ENCODE measurements around the gene SLC28A2.
"Not testable (repeated sequence)": the region's sequence is repeated elsewhere in the genome, so short reads cannot be mapped to it uniquely, and the experiment has no call there.

Gene SLC28A2, protein sequence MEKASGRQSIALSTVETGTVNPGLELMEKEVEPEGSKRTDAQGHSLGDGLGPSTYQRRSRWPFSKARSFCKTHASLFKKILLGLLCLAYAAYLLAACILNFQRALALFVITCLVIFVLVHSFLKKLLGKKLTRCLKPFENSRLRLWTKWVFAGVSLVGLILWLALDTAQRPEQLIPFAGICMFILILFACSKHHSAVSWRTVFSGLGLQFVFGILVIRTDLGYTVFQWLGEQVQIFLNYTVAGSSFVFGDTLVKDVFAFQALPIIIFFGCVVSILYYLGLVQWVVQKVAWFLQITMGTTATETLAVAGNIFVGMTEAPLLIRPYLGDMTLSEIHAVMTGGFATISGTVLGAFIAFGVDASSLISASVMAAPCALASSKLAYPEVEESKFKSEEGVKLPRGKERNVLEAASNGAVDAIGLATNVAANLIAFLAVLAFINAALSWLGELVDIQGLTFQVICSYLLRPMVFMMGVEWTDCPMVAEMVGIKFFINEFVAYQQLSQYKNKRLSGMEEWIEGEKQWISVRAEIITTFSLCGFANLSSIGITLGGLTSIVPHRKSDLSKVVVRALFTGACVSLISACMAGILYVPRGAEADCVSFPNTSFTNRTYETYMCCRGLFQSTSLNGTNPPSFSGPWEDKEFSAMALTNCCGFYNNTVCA

DNA sequence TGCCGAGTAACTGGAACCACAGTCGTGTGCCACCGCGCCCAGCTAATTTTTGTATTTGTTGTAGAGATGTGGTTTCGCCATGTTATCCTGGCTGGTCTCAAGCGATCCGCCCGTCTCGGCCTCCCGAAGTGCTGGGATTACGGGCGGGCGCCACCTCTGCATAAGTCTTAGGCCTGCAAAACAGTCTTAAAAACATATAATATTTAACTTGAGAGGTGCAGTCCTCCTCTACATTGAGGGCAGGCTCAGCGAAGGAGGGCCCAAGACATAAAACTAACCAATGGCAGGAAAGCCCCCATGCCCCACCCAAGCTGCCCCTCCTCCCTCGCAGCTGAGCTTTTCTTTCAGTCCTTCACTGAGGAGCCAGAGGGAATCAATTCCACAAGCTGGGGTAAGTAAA lies at the start of gene SLC28A2:
Gene SLC28A2, plus strand, starts transcription at position 347 of the 400 bp plus-strand sequence. CDS start 982 bp downstream, outside the sequence.
- FAIRE-seq = no peak

DNA sequence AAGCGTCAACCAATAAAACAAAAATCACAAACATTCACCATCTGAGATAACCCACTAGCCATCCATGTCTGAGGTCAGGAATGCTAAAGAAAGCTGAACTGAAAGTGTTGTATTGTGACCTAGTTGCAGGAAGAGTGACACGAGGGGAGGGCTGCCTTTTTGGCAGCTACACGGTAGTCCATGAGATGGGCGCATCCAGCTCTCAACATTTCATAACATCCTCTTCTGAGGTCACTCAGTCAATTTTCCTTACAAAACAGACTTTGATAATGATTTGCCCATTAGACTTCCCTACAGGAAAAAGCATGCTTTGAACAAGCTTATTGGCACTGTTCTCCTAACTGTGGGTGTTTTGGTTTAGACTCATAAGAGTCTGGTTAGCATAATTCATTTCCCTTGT lies 48.9 kb upstream of the SLC28A2 start:
- no peak for FAIRE-seq

DNA sequence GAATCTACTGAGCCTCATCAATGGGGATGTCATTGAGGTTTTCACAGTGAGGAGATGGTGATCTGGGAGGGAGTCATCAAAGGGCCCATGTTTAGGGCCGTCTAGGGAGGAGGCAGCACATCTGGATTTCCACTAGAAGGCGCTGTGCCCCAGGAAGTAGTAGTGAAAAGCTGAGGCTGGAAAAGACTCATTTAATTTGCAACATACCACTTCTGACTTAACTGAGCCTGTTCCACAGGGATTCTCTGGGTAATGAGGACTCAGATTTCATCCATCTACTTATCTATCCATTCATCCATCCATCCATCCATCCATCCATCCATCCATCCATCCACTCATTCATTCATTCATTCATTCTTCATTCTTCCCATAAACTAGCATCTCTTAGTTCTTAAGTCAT lies 46.8 kb upstream of the SLC28A2 start:
- FAIRE-seq = no peak

DNA sequence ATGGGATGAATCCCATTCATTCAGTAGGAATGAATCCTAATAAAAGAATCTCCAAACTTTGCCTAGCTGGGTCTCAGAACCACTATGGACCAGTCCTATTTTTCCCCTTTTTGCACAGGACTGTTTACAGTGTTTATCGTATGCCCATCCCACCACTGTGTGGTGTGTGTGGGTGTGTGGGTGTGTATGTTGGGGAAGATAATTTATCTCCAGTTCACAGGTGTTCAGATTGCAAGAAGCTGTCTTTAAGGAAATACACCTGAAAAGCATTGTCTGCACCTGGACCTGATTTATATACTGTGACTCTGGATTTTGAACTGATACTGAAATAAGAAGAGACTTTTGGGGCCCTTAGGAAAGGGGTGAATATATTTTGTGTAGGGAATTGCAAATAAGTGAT lies 39.5 kb upstream of the SLC28A2 start:
- FAIRE-seq = no peak

DNA sequence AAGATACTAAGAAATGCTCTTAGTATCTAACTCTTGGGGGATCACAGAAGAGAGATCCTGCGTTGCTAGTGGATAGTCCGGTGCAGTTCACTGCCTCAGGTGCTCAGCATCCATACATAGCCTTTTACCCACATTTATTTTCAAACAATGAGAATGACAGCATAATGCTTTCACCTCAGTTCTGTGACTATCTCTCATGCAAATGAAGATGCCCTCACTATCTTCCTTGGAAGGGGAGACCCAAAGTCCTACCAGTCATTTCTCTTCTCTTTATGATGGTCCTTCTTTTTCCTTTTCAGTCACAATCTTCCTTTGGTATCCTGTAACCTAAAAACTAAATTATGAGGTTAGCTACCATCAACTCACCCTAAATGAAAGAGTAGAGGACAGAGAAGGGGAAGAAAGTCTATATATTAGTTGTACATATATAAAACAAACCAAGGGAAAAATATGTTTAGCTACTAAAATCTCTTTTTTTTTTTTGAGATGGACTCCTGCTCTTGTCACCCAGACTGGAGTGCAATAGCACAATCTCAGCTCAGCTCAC lies 30.9 kb upstream of the SLC28A2 start:
- FAIRE-seq = no peak

DNA sequence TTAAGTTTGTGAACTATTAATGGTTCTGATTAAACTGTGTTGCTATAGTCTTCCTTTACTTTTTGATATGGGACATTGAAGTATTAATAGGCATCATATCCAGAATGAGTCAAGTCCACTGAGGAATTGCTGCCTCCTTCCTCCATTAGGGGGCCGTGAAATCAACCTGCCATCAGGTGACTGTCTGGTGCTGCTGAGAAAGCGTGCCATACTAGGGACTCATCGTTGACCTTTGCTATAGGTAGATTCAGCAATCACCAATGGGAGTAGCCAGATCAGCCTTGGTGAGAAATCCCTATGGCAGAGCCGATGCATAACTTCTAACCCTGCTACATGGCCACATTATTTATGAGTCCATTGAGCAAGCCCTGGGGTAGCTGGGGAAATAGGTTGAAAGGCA lies 30.1 kb upstream of the SLC28A2 start:
- no peak for FAIRE-seq

DNA sequence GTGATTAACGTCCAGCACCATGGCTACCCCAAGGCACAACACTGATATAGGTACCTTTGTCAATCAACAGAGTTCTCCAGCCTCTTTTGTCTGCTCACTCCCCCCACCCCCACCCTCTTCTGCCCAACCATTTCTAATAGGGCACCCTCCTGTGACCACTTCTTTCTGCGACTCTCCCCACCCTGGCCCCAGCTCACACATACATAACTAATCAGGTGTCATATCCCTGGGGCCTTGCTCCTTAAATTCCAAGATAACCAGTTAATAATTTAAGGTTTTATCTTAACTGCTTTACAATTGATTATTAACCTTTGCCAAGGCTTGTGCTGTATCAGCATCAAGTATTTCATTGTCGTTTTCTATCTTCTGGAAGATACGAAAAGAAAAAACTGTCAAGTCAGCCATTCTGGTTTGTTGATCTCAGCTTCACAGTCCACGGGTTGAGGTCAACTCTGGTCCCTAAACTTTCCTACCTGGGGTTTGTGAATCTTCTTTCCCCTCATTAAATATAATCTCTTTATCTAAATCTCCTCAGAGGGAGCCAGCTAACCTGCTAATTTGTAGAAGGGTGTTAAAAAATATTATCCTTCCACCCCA lies 27.3 kb upstream of the SLC28A2 start:
- no peak for FAIRE-seq

DNA sequence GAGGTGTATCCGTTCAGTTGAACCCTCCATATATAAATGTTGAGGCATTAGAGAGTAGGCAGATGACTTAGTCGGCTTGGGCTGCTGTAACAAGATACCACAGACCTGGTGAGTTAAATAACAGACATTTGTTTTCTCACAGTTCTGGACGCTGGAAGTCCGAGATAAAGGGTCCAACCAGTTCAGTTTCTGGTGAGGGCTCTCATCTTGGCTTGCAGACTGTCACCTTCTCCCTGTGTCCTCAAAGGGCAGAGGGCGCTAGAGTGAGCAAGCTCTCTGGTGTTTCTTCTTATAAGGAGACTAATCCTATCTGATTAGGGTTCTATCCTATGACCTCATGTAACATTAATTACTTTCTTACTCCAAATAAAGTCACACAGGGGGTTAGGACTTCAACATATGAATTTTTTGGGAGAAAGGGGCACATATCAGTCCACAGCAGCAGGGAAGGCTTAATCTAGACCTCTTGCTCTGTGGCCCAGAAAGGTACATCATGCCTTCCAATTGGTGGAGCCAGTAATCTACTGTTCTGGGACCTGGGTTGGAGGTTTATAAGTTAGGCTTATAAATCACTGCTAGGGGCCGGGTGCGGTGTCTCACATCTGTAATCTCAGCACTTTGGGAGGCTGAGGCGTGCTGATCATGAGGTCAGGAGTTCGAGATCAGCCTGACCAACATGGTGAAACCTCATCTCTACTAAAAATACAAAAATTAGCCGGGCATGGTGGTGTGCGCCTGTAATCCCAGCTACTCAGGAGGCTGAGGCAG lies 26.3 kb upstream of the SLC28A2 start:
- FAIRE-seq = no peak

DNA sequence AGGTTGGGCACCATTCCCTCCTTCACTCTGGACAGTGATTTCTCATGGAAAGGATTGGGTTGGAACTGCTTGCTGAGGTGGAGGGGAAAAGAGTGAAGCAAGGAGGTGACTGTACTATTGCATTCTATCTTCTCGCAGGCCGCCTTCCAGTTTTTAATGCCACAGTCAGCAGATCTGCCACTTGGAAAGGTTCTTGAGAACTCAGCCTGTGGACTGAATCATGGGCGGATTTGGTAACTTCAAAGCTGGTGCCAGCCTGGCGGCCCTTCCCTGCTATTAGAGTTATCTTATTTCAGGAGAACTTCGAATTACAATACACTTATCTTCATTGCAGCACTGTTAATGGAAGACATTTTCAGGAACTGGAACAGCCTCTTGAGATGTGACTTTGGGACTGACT lies 23.1 kb upstream of the SLC28A2 start:
- no peak for FAIRE-seq

DNA sequence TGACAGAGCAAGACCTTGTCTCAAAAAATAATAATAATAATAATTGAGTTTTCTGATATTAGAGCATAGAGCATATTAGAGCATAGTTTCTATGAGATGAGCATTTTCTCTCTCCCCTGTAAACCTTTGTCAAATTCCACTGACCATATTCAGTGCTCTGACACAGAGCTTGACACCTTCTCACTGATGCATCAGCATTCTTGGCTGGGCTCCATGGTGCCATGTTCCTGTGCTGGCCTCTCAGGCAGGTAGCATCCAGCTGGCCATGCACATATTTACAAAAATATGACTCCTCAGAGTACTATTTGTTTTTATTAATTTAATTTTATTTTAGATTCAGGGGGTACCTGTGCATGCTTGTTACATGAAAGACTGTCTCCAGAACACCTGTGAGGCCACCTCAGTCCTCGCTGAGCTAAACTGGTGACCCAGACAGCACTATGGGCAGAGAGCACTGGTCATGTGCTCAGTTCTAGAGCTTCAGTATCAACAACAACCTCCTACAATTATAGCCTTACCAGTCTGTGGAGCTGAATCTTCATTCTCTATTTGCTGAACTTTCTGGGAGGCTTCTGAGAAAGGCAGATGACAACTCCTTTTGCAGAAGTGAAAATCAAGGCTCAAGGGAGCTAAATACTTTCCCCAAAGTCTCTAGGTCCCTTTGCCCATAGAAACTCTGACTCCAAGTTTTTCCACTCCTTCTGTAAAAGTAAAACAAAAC lies 21.6 kb upstream of the SLC28A2 start:
- no peak for FAIRE-seq

DNA sequence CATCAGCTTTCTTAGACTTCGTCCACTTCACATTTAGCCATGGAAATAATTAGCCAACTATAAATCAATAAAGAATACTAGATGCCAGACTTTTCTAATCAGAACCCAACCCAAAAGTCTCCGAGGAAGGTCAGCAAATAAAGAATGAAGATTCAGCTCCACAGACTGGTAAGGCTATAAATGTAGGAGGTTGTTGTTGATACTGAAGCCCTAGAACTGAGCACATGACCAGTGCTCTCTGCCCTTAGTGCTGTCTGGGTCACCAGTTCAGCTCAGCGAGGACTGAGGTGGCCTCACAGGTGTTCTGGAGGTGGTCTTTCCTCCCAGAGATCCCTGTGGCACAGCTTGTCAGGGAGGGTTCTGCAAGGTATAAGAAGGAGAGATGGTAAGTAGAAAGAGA lies 20.9 kb upstream of the SLC28A2 start:
- FAIRE-seq = no peak

DNA sequence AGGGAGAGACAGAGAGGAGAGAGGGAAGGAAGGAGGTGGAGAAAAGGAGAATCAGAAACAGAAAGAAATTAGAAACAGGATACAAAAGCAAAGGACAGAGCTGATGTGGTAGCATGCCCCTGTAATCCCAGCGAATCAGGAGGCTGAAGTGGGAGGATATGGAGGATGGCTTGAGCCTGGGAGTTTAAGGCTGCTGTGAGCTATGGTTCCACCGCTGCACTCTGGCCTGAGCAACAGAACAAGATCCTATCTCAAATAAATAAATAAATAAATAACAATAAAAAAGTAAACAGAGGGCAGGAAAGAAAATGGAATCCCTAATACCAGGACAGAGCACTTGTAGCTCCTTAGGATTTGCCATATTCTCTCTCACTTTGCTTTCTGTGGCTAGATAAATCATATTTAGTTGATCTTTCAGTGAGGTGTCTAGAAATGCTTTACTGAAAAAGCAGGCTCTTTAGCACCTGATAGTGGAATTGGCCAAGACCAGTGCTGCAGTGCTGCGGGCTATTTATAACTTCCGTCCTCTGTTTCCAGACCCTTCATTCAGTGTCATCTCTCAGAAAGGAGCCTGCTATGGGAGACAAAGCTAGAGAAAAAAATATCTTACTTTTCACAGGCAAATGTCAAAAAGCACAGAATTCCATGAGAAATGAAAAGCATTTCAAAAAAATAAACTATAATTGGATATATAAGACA lies 20.0 kb upstream of the SLC28A2 start:
- no peak for FAIRE-seq

DNA sequence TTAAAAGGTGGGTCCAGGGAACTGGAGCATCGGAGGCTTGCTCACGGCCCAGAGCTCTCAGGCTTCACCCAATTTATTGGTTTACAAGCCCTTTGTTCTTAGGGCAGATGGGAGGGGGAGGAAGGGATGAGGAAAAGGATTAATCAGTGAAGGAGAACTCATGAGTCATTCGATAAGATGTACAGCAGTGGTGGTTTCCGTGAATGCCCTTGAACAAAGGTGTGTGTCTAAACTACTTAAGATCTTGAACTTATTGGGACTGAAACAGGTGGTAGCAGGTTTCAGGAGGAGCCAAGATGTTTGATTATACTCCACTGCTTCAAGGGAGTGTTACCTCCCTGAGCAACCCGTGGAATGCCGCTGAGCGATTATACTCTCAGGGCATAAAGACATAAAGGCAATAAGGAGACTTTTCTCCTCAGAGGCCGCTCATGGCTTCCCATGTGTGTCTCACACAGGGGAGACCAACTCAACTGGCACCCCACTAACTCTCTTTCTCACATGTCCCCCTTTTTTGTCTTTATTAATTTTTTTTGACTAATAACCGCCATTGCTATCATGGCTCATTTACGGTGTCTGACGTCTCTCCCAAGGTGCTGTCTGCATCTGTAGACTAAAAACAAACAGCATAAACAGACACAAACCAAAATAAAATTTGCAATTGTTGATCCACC lies 17.3 kb upstream of the SLC28A2 start:
- no peak for FAIRE-seq

DNA sequence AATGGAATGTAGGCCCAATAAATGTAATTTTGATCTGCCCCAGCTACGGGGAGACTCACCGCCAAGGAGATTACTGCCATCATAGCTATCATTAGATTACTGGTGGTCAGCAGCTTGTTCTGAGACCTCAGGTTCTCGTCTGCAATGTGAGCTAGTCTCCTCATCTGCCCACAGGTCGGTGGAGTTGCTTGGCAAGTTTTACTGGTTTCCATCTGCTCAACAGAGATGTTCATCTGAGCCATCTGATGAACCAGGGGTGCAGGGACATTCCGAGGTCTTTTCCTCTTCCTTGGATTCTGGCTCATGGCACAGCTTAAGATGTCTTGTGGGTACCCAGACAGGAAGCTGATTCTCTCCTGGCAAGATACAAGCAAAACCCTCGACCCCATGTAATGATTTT lies 15.2 kb upstream of the SLC28A2 start:
- not testable (repeated sequence) for FAIRE-seq

DNA sequence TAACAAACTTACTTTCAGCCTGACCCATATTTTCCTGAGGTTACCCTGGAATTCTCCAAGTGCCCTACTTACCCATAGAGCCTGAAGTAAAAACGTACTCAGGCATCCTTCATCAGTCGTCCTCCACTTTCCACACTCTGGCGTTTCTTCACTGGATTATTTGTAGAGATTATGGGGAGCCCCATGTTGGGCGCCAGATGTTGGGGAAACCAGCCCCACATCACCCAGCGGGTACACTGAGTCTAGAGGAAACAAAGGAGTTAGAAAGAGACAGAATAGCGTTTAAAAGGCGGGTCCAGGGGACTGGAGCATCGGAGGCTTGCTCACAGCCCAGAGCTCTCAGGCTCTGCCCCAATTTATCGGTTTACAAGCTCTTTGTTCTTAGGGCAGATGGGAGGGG lies 9.7 kb upstream of the SLC28A2 start:
- no peak for FAIRE-seq

DNA sequence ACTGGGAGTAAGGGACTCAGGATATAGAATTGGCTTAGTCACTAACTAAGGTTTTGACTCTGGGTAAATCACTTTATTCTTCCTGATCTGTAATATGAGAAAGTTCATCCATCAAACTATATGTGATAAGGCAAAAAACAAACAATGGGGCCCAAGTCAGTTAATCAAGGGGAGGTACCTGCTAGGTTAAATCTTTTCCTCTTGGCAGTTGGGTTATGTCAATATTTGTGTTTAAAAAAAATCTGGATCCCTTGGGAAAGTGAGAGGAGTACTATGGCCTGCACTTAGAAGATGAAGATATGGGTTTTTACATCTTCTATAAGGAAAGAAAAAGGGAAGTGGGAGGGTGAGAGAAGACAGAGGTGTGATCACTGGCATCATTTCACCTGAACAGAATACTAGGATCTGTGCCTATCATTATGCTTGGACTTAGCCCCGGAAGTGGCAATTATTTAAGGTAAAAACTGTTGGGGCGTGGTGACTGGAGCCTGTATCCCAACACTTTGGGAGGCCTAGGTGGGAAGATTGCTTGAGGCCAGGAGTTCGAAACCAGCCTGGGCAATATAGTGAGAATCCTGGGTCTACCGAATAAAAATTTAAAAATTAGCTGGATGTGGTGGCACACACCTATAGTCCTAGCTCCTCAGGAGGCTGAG lies 2.8 kb upstream of the SLC28A2 start:
- no peak for FAIRE-seq

DNA sequence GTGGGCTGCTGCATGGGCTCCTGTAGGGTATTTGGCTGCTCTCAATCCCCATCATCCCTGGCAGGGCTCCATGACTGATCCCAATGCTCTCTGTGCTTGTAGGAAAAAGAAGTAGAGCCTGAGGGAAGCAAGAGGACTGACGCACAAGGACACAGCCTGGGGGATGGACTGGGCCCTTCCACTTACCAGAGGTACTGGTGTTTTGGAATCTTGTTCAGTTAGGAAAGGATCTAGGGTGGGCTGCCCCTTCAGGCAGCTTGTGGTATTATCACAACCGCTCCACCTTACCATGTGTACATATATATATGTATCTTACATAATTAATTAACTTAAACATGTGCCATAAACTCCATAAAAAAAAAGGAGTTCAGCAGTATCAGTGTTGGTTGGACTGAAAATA lies 1.3 kb downstream of the SLC28A2 start:
- no peak for FAIRE-seq

DNA sequence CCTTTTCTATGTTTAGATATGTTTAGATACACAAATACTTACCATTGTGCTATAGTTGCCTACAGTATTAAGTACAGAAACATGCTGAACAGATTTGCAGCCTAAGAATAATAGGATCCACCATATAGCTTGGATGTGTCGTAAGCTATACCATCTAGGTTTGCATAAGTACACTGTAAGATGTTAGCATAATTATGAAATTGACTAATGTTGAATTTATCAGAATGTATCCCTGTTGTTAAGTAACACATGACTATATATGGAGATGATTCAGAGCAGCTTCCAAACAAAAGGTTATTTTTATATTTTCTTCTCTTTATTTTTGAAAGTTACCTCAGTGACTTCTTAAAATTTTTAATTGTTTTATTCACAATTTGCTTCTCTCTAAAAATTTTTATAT lies 2.4 kb downstream of the SLC28A2 start:
- no peak for FAIRE-seq

DNA sequence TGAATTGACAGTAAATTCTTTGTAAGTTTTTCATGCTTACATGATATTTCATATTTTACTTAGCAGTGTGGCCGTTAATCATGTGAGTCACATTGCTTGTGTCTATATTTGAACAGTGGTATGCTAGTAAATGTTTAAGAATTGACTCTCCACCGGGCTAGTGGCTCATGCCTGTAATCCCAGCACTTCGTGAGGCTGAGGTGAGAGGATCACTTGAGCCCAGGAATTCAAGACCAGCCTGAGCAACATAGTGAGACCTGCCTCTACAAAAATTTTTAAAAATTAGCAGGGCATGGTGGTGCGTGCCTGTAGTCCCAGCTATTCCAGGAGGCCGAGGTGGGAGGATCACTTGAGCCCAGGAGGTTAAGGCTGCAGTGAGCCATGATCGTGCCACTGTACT lies 2.8 kb downstream of the SLC28A2 start:
- FAIRE-seq = not testable (repeated sequence)

DNA sequence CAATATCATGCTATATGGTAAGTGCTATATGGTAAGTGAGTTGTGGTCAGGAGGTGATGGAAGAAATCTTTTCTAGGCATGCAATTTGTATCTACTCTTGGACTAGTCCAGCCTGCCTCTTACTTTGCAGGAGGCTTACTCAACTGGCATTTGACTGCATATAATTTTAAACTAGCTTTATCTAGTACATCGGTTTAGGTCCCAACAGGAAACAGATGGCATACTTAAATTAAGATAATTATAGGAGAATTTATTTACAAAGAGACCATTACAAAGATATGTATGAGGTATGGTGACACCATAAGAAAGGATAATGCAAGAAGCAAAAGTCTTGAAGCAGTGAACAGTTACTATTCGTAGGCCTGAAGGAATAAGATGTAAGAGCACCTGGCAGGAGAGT lies 7.8 kb downstream of the SLC28A2 start:
- FAIRE-seq = no peak
